Measurements from ENCODE around the gene NEAT1. TPM values are rescaled to one million over a fixed set of nuclear protein-coding genes. Genes with fewer than 3 reads are reported as not detected.

NEAT1 gene
- polyA plus RNA-seq, 3 donors: 0.90 to 293 (median 1.3) TPM

DNA sequence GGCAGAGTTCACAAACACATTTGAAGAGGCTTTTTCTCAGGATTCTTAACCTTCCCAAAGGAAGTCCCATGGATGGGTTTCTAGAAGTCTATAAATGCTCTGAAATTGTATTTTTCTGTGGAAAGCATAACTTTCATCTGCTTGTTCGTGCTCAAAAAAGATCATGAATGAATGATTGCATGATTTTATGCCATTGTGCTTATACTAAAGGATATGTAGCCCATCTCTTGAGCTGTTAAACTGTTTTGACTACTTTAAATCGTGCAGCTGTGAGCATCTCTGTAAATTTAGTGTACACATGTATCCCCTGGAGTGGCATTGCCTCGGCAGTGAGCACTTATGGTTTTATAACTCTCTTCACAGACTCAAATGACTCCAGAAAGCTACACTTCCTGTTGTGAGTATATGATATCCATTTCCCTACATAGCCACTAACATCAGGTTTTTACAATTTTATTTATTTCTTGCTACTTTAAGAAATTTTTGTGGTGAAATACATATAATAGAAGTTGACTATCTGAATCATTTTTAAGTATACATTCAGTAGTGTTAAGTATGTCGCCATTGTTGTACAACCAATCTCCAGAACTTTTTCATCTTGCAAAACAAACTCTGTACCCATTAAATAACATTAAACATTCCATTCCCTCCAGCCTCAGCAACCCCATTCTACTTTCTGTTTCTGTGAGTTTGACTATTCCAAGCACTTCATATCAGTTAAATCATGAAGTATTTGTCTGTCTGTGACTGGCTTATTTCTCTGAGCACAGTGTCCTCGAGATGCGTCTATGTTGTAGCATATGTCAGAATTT, 8.0 kb downstream of the NEAT1 start:
- H4K20me1 ChIP-seq (ENCODE audit: insufficient read depth, low read length): peaks cover 100% of the 10 kb centered on the region
- H3K4me1 ChIP-seq (ENCODE audit: control insufficient read depth in 1 of 2, insufficient read depth in 2 of 2, low read length in 2 of 2): peaks cover 53 to 90% of the 10 kb centered on the region in 2 donors
- no peak overlapping the region for H2AFZ ChIP-seq (ENCODE audit: insufficient read depth, low read depth, low read length, poor library complexity, severe bottlenecking)
- peaks cover 81% of the 10 kb centered on the region for H3K4me1 Mint-ChIP-seq
- H3K27ac ChIP-seq (ENCODE audit: low read depth in 1 of 2, low read length in 2 of 2): peak overlapping the region; percentile 61 to 100
- no peaks in the 10 kb centered on the region for H3K9me3 ChIP-seq (replicated peaks in 1 of 2; ENCODE audit: control insufficient read depth in 1 of 2, insufficient read depth in 1 of 2, low read length in 2 of 2)
- H3K27ac Mint-ChIP-seq: peak overlapping the region; percentile 87 to 100 (median 91)
- 60% methylated on average over 1 of the region's 6 CpGs for WGBS (ENCODE audit: insufficient coverage)
- DNase-seq: peak in 1 of 3 donors; percentile 40
- peaks cover 28 to 63% of the 10 kb centered on the region in 2 donors for H3K36me3 ChIP-seq (replicated peaks in 1 of 2; ENCODE audit: control insufficient read depth in 1 of 2, insufficient read depth in 2 of 2, low read length in 2 of 2)
- peaks cover 0 to 4% (median 3%) of the 10 kb centered on the region in 3 donors for H3K27me3 Mint-ChIP-seq (ENCODE audit: low read depth in 3 of 3)
- no peaks in the 10 kb centered on the region for H3K27me3 ChIP-seq (ENCODE audit: control insufficient read depth in 2 of 2, insufficient read depth in 2 of 2, low read length in 2 of 2)
- peaks cover 100% of the 10 kb centered on the region for H3K79me2 ChIP-seq (ENCODE audit: insufficient read depth, low read length)
- H3K9ac ChIP-seq (ENCODE audit: insufficient read depth, low read length, poor library complexity, severe bottlenecking): peak overlapping the region; percentile 100
- intact Hi-C loops (cut with micrococcal nuclease): loop anchor here in 1 of 2 donors (2.0 kb wide), 1 partner anchor 14 kb away; no protein-coding TSS in a partner anchor
- H3K4me3 ChIP-seq (replicated peaks in 1 of 3; ENCODE audit: low read depth in 2 of 3, low read length in 3 of 3): peak overlapping the region; percentile 86 to 100 (median 96)
- TF ChIP-seq, protein P1, sequence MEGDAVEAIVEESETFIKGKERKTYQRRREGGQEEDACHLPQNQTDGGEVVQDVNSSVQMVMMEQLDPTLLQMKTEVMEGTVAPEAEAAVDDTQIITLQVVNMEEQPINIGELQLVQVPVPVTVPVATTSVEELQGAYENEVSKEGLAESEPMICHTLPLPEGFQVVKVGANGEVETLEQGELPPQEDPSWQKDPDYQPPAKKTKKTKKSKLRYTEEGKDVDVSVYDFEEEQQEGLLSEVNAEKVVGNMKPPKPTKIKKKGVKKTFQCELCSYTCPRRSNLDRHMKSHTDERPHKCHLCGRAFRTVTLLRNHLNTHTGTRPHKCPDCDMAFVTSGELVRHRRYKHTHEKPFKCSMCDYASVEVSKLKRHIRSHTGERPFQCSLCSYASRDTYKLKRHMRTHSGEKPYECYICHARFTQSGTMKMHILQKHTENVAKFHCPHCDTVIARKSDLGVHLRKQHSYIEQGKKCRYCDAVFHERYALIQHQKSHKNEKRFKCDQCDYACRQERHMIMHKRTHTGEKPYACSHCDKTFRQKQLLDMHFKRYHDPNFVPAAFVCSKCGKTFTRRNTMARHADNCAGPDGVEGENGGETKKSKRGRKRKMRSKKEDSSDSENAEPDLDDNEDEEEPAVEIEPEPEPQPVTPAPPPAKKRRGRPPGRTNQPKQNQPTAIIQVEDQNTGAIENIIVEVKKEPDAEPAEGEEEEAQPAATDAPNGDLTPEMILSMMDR (IDR thresholded peaks at IDR 0.05): no peak
- H3K9me3 Mint-ChIP-seq: peaks cover 0 to 5% (median 0%) of the 10 kb centered on the region in 7 donors
- peaks cover 71 to 80% of the 10 kb centered on the region in 2 donors for H3K36me3 Mint-ChIP-seq
- H3K4me3 Mint-ChIP-seq: peak overlapping the region; percentile 99 to 100
- H3K4me2 ChIP-seq (replicated peaks; ENCODE audit: extremely low read depth, low read length, poor library complexity, severe bottlenecking): peak overlapping the region; percentile 85

DNA sequence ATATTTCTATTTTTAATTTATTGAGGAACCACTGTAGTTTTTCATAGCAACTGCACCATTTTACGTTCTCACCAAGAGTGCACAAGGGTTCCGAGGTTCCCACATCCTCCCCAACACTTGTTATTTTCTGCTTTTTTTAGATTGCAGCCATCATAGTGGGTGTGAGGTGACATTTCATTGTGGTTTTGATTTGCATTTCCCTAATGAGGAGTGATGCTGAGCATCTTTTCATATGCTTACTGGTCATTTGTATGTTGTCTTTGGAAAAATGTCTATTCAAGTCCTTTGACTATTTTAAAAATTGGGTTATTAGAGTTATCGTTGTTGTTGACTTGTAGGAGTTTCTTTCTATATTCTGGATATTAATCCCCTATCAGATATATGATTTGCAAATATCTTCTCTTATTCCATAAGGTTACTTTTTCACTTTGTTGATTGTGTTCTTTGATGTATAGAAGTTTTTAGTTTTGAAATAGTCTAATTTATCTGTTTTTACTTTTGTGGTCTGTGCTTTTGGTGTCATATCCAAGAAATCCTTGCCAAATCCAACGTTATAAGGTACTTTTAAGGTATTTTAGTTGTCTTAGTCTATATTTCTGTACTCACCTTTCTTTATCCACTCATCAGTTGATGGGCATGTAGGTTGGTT, 9.0 kb downstream of the NEAT1 start:
- DNase-seq: peak in 1 of 3 donors; percentile 21
- intact Hi-C loops (cut with micrococcal nuclease): loop anchor here in 1 of 2 donors (2.0 kb wide), 1 partner anchor 15 kb away; no protein-coding TSS in a partner anchor
- Mint-ChIP-seq H3K4me3 (peak overlapping the region; percentile 30 to 52), H3K36me3 (peaks cover 71 to 79% of the 10 kb centered on the region in 2 donors), H3K27me3 (ENCODE audit: low read depth in 3 of 3) (peaks cover 0 to 4% (median 0%) of the 10 kb centered on the region in 3 donors), H3K4me1 (peaks cover 88% of the 10 kb centered on the region), H3K27ac (peak overlapping the region in 6 of 7 donors; percentile 35 to 100 (median 54)), H3K9me3 (no peaks in the 10 kb centered on the region)
- TF ChIP-seq, protein P1 (IDR thresholded peaks at IDR 0.05): no peak
- H3K4me3 ChIP-seq (replicated peaks in 1 of 3; ENCODE audit: low read depth in 2 of 3, low read length in 3 of 3): peak overlapping the region; percentile 9 to 100 (median 96)
- peaks cover 100% of the 10 kb centered on the region for H4K20me1 ChIP-seq (ENCODE audit: insufficient read depth, low read length)
- H3K4me2 ChIP-seq (replicated peaks; ENCODE audit: extremely low read depth, low read length, poor library complexity, severe bottlenecking): peak overlapping the region; percentile 85
- no peaks in the 10 kb centered on the region for H3K9me3 ChIP-seq (replicated peaks in 1 of 2; ENCODE audit: control insufficient read depth in 1 of 2, insufficient read depth in 1 of 2, low read length in 2 of 2)
- WGBS (ENCODE audit: insufficient coverage): no CpG with 5 or more reads among the region's 4 CpGs
- H3K27me3 ChIP-seq (ENCODE audit: control insufficient read depth in 2 of 2, insufficient read depth in 2 of 2, low read length in 2 of 2): no peaks in the 10 kb centered on the region
- H2AFZ ChIP-seq (ENCODE audit: insufficient read depth, low read depth, low read length, poor library complexity, severe bottlenecking): no peak overlapping the region
- H3K9ac ChIP-seq (ENCODE audit: insufficient read depth, low read length, poor library complexity, severe bottlenecking): no peak overlapping the region
- H3K4me1 ChIP-seq (ENCODE audit: control insufficient read depth in 1 of 2, insufficient read depth in 2 of 2, low read length in 2 of 2): peaks cover 55 to 96% of the 10 kb centered on the region in 2 donors
- peaks cover 100% of the 10 kb centered on the region for H3K79me2 ChIP-seq (ENCODE audit: insufficient read depth, low read length)
- H3K36me3 ChIP-seq (replicated peaks in 1 of 2; ENCODE audit: control insufficient read depth in 1 of 2, insufficient read depth in 2 of 2, low read length in 2 of 2): peaks cover 37 to 68% of the 10 kb centered on the region in 2 donors
- H3K27ac ChIP-seq (ENCODE audit: low read depth in 1 of 2, low read length in 2 of 2): peak overlapping the region in 1 of 2 donors; percentile 23

Data from CD14-positive monocyte (primary cell).